A673 (cell line): ENCODE measurements around the gene DIP2C. TPM values are rescaled to one million over a fixed set of nuclear protein-coding genes. Genes with fewer than 3 reads are reported as not detected.

Experiments
- BruUV-seq: library from RNA; stranded (reverse); fragments of 400-500 nt; replicated peaks from 2 replicates; lab custom pipeline; 2021; lab: Mats Ljungman, UMichigan
- CTCF ChIA-PET: fragments of 300-600 bp; sonication (Branson Sonifier 250); formaldehyde crosslinking; loops from one replicate; lab custom pipeline; 2022; ENCODE audit warnings: antibody characterized with exemption; lab: Charles Lee
- POLR2A ChIA-PET: fragments of 300-600 bp; sonication (Branson Sonifier 250); formaldehyde crosslinking; loops from one replicate; lab custom pipeline; 2022; ENCODE audit warnings: antibody characterized with exemption; ENCODE audit not compliant: low non-redundant PET; lab: Charles Lee
- DNase-seq: peaks from one replicate; pipeline ENCODE4 v3.0.0-alpha.2; 2015; ENCODE audit warnings: low spot score
- H3K27ac ChIP-seq: fragments of 200-600 bp; sonication (generic); 2 replicates; pipeline ENCODE4 v1.5.1; 2016; ENCODE audit warnings: mixed run types, low read depth, mild to moderate bottlenecking, mixed read lengths, antibody characterized with exemption, low read length; ENCODE audit not compliant: poor library complexity, severe bottlenecking
- H3K27me3 ChIP-seq: fragments of 200-600 bp; sonication (generic); replicated peaks from 2 replicates; pipeline ENCODE4 v1.6.1; 2017; ENCODE audit warnings: mixed run types, low read depth, mild to moderate bottlenecking, mixed read lengths, antibody characterized with exemption, low read length; ENCODE audit not compliant: insufficient read depth, poor library complexity
- H3K36me3 ChIP-seq: fragments of 200-600 bp; sonication (generic); 2 replicates; pipeline ENCODE4 v1.6.1; 2016; ENCODE audit warnings: mixed run types, mild to moderate bottlenecking, mixed read lengths, antibody characterized with exemption, low read length; ENCODE audit not compliant: insufficient read depth, poor library complexity, severe bottlenecking
- H3K4me1 ChIP-seq: fragments of 200-600 bp; sonication (generic); 2 replicates; pipeline ENCODE4 v1.6.1; 2017; ENCODE audit warnings: mixed run types, mild to moderate bottlenecking, mixed read lengths, antibody characterized with exemption, low read length; ENCODE audit not compliant: insufficient read depth, poor library complexity, severe bottlenecking
- H3K4me3 ChIP-seq: fragments of 200-600 bp; sonication (generic); 2 replicates; pipeline ENCODE4 v1.5.1; 2016; ENCODE audit warnings: low read depth, mixed run types, mild to moderate bottlenecking, mixed read lengths, low read length; ENCODE audit not compliant: poor library complexity, severe bottlenecking
- H3K9me3 ChIP-seq: fragments of 200-600 bp; sonication (generic); 2 replicates; pipeline ENCODE4 v1.6.1; 2016; ENCODE audit warnings: mixed run types, low read depth, mild to moderate bottlenecking, mixed read lengths, antibody characterized with exemption, low read length; ENCODE audit not compliant: poor library complexity, severe bottlenecking
- EZH2 ChIP-seq: fragments of 200-600 bp; sonication (generic); IDR thresholded peaks from 2 replicates; pipeline ENCODE4 v1.6.1; 2017; ENCODE audit warnings: borderline replicate concordance, low read depth, mild to moderate bottlenecking, mixed read lengths, antibody characterized with exemption, low read length; ENCODE audit not compliant: poor library complexity, severe bottlenecking
- intact Hi-C: fragments of 100-400 bp; cut with micrococcal nuclease; formaldehyde crosslinking; loops from one replicate; pipeline ENCODE4 v1.10.0; 2022; ENCODE audit not compliant: unreplicated experiment
- total RNA-seq: library from RNA; stranded (reverse); gene quantifications from 2 replicates; pipeline ENCODE4 v1.2.3, GENCODE V29; 2021
- TF ChIP-seq, protein P1 (sequence below): fragments of 300-800, 200-600 bp; sonication (generic); conservative IDR thresholded peaks from 2 replicates; pipeline ENCODE4 v1.5.1; 2017; ENCODE audit warnings: low read depth, mild to moderate bottlenecking, antibody characterized with exemption, low read length, moderate library complexity, mixed read lengths

Gene DIP2C
- total RNA-seq, 1 experiment from 2014 or later = 13.2 TPM

DNA sequence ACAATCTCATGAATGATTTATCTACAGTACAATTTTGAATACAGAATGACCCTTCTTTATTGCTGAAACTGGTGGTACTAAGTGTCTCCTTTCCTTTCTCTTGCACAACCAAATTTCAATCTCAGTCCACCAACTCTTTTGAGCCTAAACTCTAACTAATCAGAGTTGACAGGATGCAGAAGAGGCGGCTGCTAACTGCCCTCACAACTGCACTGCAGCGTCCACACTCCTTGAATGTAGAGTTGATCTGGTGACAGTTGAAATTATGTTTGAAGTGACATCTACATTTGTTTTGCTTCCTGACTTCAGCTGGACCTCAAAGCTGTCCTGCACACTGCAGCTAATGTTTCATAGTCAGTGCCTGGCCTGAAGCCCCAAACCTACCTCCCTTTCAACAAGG, 414.6 kb downstream of the DIP2C start:
- no peaks in the 10 kb centered on the region for H3K9me3 ChIP-seq
- no peak overlapping the region for H3K27ac ChIP-seq
- H3K27me3 ChIP-seq = no peaks in the 10 kb centered on the region
- DNase-seq = no peak
- no peaks in the 10 kb centered on the region for H3K4me1 ChIP-seq
- H3K4me3 ChIP-seq = no peak overlapping the region
- intact Hi-C loops = no loop called here
- no peak for TF ChIP-seq EZH2
- TF ChIP-seq, protein P1, sequence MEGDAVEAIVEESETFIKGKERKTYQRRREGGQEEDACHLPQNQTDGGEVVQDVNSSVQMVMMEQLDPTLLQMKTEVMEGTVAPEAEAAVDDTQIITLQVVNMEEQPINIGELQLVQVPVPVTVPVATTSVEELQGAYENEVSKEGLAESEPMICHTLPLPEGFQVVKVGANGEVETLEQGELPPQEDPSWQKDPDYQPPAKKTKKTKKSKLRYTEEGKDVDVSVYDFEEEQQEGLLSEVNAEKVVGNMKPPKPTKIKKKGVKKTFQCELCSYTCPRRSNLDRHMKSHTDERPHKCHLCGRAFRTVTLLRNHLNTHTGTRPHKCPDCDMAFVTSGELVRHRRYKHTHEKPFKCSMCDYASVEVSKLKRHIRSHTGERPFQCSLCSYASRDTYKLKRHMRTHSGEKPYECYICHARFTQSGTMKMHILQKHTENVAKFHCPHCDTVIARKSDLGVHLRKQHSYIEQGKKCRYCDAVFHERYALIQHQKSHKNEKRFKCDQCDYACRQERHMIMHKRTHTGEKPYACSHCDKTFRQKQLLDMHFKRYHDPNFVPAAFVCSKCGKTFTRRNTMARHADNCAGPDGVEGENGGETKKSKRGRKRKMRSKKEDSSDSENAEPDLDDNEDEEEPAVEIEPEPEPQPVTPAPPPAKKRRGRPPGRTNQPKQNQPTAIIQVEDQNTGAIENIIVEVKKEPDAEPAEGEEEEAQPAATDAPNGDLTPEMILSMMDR = no peak
- CTCF ChIA-PET = no interaction called here
- no TSS peak for BruUV-seq
- POLR2A ChIA-PET = no interaction called here
- H3K36me3 ChIP-seq = no peaks in the 10 kb centered on the region

DNA sequence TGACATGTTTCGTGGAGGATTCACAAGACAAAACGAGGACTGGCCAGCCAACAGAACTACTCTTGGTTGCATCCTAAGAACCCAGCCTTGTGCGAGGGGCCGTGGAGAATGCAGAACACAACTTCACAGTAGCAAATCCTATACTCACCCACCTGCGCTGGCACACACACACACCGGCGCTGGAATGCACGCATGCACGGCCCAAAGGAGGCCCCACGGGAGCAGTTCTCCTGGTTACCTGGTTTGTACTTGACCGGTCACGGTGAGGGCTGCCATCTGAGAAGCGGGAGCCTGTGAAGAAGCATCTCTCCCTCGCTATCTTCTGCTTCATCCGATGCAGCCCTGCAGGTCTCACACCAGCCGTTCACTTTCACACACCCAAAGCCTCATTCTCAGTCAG, 416.4 kb downstream of the DIP2C start:
- no peak overlapping the region for H3K4me3 ChIP-seq
- DNase-seq = no peak
- intact Hi-C loops = no loop called here
- H3K4me1 ChIP-seq = no peaks in the 10 kb centered on the region
- POLR2A ChIA-PET = no interaction called here
- no peak overlapping the region for H3K27ac ChIP-seq
- BruUV-seq = no TSS peak
- no peaks in the 10 kb centered on the region for H3K27me3 ChIP-seq
- CTCF ChIA-PET = no interaction called here
- no peaks in the 10 kb centered on the region for H3K9me3 ChIP-seq
- TF ChIP-seq EZH2 = no peak
- TF ChIP-seq, protein P1 = no peak
- H3K36me3 ChIP-seq = no peaks in the 10 kb centered on the region

DNA sequence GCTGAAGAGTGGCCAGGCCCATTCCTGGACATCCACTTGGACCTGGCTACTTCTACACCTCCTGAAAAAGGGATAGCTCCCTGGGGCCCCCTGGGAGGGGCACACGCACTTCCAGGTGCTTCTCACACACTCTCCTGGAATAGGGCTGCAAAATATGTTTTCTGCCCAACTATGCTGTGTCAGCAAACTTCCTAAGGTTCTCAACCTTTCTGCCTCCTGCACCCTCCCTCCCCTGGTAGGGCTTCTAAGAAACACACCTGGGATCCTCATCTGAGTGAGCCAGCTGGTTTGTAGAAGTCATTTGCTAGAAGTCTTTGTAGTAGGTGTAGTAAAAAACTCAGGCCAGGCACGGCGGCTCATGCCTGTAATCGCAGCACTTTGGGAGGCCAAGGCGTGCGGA, 417.7 kb downstream of the DIP2C start:
- BruUV-seq = no TSS peak
- intact Hi-C loops = no loop called here
- no peak overlapping the region for H3K4me3 ChIP-seq
- no peaks in the 10 kb centered on the region for H3K36me3 ChIP-seq
- peaks cover 4% of the 10 kb centered on the region for H3K4me1 ChIP-seq
- ChIA-PET CTCF (no interaction called here), POLR2A (no interaction called here)
- no peak for TF ChIP-seq EZH2
- TF ChIP-seq, protein P1 = no peak
- no peaks in the 10 kb centered on the region for H3K9me3 ChIP-seq
- H3K27me3 ChIP-seq = no peaks in the 10 kb centered on the region
- no peak overlapping the region for H3K27ac ChIP-seq
- DNase-seq = no peak
